ENCODE results near the gene RAB7A. TPM values are rescaled to one million over a fixed set of nuclear protein-coding genes. Genes with fewer than 3 reads are reported as not detected.
"Not testable (repeated sequence)": the region's sequence is repeated elsewhere in the genome, so short reads cannot be mapped to it uniquely, and the experiment has no call there.

Gene RAB7A
- total RNA-seq, 2 donors from 2014 or later, result 204 to 255 TPM

DNA sequence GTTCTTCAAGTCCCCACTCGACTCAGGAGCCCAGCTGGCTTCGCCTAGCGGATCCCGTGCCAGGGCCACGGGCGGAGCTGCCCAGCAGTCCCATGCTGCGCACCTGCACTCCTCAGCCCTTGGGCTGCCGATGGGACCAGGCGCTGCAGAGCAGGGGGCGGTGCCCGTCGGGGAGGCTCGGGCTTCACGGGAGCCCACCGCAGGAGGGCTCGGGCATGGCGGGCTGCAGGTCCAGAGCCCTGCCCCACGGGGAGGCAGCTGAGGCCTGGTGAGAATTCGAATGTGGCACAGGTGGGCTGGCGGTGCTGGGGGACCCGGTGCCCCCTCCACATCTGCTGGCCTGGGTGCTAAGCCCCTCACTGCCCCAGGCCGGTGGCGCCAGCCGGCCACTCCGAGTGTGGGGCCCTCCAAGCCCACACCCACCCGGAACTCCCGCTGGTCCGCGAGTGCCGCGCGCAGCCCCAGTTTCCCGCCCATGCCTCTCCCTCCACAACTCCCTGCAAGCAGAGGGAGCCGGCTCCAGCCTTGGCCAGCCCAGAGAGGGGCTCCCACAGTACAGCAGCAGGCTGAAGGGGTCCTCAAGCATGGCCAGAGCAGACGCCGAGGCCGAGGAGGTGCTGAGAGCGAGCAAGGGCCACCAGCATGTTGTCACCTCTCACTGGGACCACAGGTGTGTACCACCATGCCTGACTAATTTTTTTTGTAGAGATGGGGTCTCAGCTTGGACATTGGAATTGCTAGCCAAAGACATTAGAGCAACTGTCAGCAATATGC lies 17.0 kb downstream of the RAB7A start:
- no peak for DNase-seq
- ATAC-seq, result peak in 1 of 2 donors; percentile 24

GRCh38 chr3:128745742-128746141 lies 19.8 kb downstream of the RAB7A start:
- ATAC-seq, result no peak
- intact Hi-C loops (cut with DNase I), result no loop called here
- no peak for DNase-seq

More for the DNA sequence above, 17.0 kb downstream of the RAB7A start:
- intact Hi-C loops (cut with DNase I), result no loop called here

DNA sequence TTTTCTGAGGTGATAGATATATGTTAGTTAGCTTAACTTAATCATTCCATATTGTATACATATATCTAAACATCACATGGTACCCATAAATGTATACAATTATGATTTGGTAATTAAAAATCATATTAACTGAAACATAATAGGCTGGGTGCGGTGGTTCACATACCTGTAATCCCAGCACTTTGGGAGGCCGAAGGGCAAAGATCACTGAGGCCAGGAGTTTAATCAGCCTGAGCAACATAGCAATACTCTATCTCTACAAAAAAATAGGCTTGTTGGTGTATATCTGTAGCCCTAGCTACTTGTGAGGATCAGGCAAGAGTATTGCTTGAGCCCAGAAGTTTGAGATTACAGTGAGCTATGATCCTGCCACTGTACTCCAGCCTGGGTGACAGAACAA lies 20.9 kb downstream of the RAB7A start:
- intact Hi-C loops (cut with DNase I), result no loop called here
- DNase-seq (no peak), ATAC-seq (no peak)

DNA sequence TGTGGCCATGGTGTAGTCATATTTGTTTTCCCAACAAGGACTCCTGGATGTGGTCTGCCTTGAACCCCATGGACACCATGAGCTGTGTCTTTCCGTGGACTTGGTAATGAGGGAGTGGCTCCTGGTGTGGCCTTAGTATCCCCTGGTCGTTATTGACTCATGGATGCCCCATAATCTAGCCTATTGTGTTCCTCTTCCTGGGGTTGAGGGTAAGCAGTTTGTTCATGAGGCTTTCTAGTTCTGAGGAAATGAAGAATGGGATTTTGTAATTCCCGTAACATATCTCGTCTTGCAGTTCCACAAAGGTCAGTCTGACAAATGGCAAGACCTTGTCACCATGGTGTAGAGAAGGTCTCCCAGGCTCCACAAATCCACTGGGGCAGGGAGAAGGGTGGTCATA lies 22.6 kb downstream of the RAB7A start:
- intact Hi-C loops (cut with DNase I), result no loop called here
- no peak for DNase-seq
- peak; percentile 8 to 33 for ATAC-seq

DNA sequence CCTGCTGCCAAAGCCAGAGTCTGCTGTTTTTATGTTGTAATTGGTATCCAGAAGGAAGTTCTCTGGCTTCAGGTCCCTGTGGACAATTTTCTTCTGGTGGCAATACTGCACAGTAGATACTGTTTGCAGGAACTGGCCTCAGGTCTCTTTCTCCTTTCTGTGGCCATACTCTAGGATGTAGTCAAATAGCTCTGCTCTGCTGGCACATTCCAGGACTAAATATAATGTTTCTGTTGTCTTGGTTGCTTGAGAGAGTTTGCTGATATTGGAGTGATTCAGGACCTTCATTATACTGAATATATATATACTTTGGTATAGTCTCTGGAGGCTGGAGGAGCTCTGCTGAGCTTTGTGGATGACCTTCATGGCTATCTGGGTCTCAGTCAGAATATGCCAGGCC lies 23.1 kb downstream of the RAB7A start:
- peak in 1 of 2 donors; percentile 38 for ATAC-seq
- no peak for DNase-seq
- intact Hi-C loops (cut with DNase I), result no loop called here

DNA sequence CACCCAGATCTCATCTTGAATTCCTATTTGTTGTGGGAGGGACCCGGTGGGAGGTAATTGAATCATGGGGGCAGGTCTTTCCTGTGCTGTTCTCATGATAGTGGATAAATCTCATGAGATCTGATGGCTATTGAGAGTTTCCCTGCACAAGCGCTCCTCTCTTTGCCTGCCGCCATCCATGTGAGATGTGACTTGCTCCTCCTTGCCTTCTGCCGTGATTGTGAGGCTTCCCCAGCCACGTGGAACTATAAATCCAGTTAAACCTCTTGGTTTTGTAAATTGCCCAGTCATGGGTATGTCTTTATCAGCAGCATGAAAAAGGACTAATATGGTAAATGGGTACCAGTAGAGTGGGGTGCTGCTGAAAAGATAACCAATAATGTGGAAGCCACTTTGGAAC lies 23.6 kb downstream of the RAB7A start:
- intact Hi-C loops (cut with DNase I); ATAC-seq; DNase-seq: not testable (repeated sequence)

DNA sequence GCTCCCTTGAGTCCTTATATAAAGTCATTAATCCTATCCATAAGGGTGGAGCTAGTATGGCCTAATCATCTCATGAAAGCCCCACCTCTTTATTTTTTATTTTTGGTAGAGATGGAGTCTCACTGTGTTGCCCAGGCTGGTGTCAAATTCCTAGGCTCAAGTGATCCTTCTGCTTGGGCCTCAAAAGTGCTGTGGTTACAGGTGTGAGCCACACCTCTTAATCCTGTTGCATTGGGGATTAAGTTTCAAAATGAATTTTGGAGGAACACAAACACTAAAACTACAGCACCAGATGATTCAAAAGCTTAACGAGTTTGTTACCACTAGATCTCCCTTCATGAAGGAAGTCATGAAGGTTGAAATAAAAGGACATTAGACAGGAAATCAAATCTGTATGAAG lies 27.7 kb downstream of the RAB7A start:
- intact Hi-C loops (cut with DNase I), result no loop called here
- DNase-seq (no peak), ATAC-seq (no peak)

GRCh38 chr3:128760042-128760441 lies 34.1 kb downstream of the RAB7A start:
- ATAC-seq (no peak), DNase-seq (no peak)
- intact Hi-C loops (cut with DNase I), result no loop called here

- ATAC-seq, result no peak
- intact Hi-C loops (cut with DNase I), result no loop called here
- no peak for DNase-seq
Observed at GRCh38 chr3:128760881-128761280, 34.9 kb downstream of the RAB7A start.

DNA sequence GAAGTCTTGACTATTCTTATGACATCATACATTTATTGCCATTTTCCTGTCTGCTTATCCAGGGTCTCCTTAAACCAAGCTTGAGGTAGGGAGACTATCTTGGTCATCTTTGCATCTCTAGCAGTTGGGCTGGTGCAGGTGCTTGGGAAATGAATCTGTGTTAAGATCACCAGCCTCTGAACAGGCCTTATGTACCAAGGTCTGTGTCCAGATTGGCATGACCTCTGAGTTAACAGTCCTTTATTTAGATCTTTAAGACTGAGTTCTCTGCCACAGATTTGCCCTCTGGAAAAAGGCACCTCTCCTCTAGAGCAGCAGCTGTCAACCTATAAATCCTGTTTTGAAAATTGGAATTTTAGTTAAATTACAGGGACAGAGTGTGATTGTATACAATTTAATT lies 35.4 kb downstream of the RAB7A start:
- ATAC-seq (no peak), DNase-seq (no peak)
- intact Hi-C loops (cut with DNase I), result no loop called here

- ATAC-seq (peak; percentile 79 to 83), DNase-seq (no peak)
- intact Hi-C loops (cut with DNase I), result no loop called here
Observed at GRCh38 chr3:128763967-128764366, 38.0 kb downstream of the RAB7A start.

GRCh38 chr3:128764863-128765262 lies 38.9 kb downstream of the RAB7A start:
- intact Hi-C loops (cut with DNase I), result no loop called here
- ATAC-seq (no peak), DNase-seq (no peak)

DNA sequence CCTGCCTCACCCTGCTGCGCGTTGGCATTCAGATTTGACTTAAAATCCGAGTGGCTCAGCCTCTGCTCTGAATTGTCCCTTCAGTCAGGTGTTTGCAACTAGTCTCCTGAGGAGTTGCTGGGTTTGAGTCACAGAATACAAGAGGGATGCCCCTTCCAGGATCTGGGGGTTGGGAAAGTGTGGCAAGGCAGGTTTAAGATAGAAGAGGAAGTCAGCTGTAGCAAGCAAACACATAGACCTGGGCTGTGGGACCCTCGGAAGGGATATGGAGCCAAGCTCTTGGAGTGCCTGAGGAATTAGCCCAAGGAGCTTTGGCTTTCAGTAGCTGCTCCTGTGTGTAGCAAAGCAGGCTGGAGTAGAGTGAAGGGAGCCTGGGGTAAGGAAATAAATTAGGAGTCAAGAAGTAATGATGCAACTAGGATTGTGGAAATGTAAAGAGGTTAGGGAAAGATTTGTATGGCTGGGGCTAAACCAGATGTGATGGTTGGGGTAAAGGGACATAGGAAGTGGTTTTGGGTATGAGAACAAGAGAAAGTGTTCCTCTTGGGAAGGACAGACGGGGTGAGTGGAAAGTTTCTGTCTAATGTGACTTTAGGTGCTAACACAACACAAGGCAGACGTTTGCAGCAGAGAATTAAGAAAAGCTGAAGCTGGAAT lies 41.2 kb downstream of the RAB7A start:
- intact Hi-C loops (cut with DNase I), result no loop called here
- DNase-seq, result no peak
- ATAC-seq, result no peak

DNA sequence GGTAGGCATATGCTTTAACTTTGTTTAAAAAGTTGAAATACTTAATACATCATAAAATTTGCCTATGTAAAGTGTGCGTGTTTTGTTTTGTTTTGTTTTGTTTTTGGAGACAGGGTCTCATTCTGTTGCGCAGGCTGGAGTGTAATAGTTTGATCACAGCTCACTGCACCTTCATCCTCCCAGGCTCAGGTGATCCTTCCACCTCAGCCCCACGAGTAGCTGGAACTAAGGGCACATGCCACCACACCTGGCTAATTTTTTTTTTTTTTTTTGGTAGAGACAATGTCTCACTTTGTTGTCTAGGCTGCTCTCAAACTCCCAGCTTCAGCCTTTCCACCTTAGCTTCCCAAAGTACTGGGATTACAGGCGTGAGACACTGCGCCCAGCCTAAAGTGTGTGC lies 42.5 kb downstream of the RAB7A start:
- intact Hi-C loops (cut with DNase I), result no loop called here
- no peak for ATAC-seq

GRCh38 chr3:128770387-128770786 lies 44.4 kb downstream of the RAB7A start:
- intact Hi-C loops (cut with DNase I), result no loop called here
- ATAC-seq (no peak), DNase-seq (no peak)

More for the DNA sequence above, 42.5 kb downstream of the RAB7A start:
- no peak for DNase-seq

GRCh38 chr3:128773189-128773588 lies 47.2 kb downstream of the RAB7A start:
- intact Hi-C loops (cut with DNase I); ATAC-seq; DNase-seq: not testable (repeated sequence)

DNA sequence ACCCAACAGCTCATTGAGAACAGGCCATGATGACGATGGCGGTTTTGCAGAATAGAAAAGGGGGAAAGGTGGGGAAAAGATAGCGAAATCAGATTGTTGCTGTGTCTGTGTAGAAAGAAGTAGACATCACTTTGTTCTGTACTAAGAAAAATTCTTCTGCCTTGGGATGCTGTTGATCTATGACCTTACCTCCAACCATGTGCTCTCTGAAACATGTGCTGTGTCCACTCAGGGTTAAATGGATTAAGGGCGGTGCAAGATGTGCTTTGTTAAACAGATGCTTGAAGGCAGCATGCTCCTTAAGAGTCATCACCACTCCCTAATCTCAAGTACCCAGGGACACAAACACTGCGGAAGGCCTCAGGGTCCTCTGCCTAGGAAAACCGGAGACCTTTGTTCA lies 47.6 kb downstream of the RAB7A start:
- ATAC-seq; intact Hi-C loops (cut with DNase I); DNase-seq: not testable (repeated sequence)

DNA sequence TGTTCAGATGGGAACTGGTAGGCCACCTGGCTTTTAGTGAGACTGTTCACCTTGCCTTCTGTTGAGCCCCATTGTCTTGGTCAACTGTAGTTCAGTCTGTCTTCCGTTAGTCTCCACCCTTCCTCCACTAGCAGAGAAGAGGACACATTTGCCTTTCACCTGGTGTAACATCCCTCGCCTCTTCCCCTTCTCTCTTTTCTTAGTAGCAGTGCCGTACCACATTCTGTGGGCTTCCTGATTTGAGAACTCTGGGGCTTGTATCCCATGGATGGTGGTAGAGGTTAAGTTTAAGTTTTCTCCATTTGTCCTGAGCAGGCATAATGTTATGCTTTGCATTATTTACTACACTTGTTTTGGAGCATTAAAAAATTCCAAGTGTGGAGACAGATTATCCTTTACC lies 49.3 kb downstream of the RAB7A start:
- intact Hi-C loops (cut with DNase I), result no loop called here
- DNase-seq (no peak), ATAC-seq (no peak)

DNA sequence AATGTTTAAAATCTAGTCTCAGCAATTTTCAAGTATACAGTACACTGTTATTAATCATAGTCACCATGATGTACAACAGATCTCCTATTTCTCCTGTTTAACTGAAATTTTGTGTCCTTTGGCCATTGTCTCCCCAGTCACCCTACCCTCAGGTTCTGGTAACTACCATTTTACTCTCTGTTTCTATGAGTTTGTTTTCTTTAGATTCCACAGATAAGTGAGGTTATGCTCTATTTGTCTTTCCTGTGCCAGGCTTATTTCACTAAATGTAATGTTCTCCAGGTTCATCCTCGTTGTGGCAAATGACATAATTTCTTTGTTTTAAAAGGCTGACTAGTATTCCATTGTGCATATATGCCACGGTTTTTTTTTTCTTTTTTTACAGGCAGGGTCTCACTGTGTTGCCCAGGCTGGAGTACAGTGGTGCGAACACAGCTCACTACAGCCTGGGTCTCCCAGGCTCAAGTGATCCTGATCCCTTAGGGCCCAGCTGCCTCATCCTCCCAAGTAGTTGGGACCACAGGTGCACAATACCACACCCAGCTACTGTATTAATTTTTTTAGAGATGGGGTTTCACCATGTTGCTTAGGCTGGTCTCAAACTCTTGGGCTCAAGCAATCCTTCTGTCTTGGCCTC lies 50.0 kb downstream of the RAB7A start:
- DNase-seq (no peak), ATAC-seq (no peak)
- intact Hi-C loops (cut with DNase I), result no loop called here

- intact Hi-C loops (cut with DNase I), result loop anchor here in 1 of 2 donors (10.0 kb wide), 1 partner anchor 55 kb away; the partner anchor contains the start of gene RAB7A
- ATAC-seq (peak; percentile 4 to 29), DNase-seq (no peak)
Observed at GRCh38 chr3:128780101-128780837, 54.3 kb downstream of the RAB7A start.
